Testis (tissue), 3 donors: ENCODE results near the gene C12orf75. TPM values are rescaled to one million over a fixed set of nuclear protein-coding genes. Genes with fewer than 3 reads are reported as not detected.

ENCODE experiments used
- DNase-seq: peaks from one replicate; pipeline ENCODE4 v3.0.0-alpha.2; 2019
- H3K27ac ChIP-seq, 2 donors: fragments of 200-600 bp; sonication (generic); one replicate each; pipeline ENCODE4 v1.5.1; 2019
- H3K27me3 ChIP-seq: fragments of 200-600 bp; sonication (generic); one replicate; pipeline ENCODE4 v1.5.1; 2019
- H3K36me3 ChIP-seq: fragments of 200-600 bp; sonication (generic); one replicate; pipeline ENCODE4 v1.5.1; 2017; ENCODE audit warnings: low read depth; ENCODE audit errors: missing control alignments
- H3K4me1 ChIP-seq: fragments of 200-600 bp; sonication (generic); one replicate; pipeline ENCODE4 v1.5.1; 2019
- H3K4me3 ChIP-seq, 2 donors: fragments of 200-600 bp; sonication (generic); one replicate each; pipeline ENCODE4 v1.5.1; 2017 to 2019
- H3K9me3 ChIP-seq: fragments of 200-600 bp; sonication (generic); one replicate; pipeline ENCODE4 v1.5.1; 2017
- CTCF ChIP-seq, 3 experiments: fragments of 450-650 bp in 2 of 3; fragments of 200-600 bp in 1 of 3; sonication (generic) in 1 of 3; IDR thresholded peaks; one replicate each; pipeline ENCODE4 v1.5.1; 2016 to 2019; ENCODE audit warnings: antibody characterized with exemption in 3 of 3, mild to moderate bottlenecking in 2 of 3, moderate library complexity in 1 of 3
- POLR2A ChIP-seq: fragments of 450-650 bp; IDR thresholded peaks from one replicate; pipeline ENCODE4 v1.6.1; 2017; ENCODE audit warnings: antibody characterized with exemption, mild to moderate bottlenecking, moderate library complexity
- WGBS, 2 donors: methylation state at CpG; one replicate each; pipeline ENCODE4 v1.1.5; 2018; 5-methylcytosine and 5-hydroxymethylcytosine counted together
- intact Hi-C: fragments of 100-400 bp; cut with DNase I; formaldehyde crosslinking; loops from one replicate; pipeline ENCODE4 v1.15.1; 2023; ENCODE audit warnings: low total_unique reads
- polyA plus RNA-seq: library from polyadenylated mRNA; stranded (reverse); fragments of 350-450 nt; fragmentation: Illumina TruSeq; extraction: RNeasy Lipid Tissue Mini Kit (QIAGEN cat#74804); gene quantifications from one replicate; pipeline ENCODE4 v1.2.3, GENCODE V29; 2014; ENCODE audit warnings: low read depth, low replicate concordance; ENCODE audit not compliant: insufficient read depth
- total RNA-seq, 2 donors: library from RNA; depleted of rRNA; stranded (reverse); fragments of >200 nt; gene quantifications; one replicate each; pipeline ENCODE4 v1.2.3, GENCODE V29; 2016

The C12orf75 gene
- total and polyA plus RNA-seq, 3 donors from 2014 or later: 112 to 144 (median 121) TPM

GRCh38 chr12:105386431-105386830, 55.9 kb downstream of the C12orf75 start:
- no peaks in the 10 kb centered on the region for H3K4me1 ChIP-seq
- no peak overlapping the region for H3K27ac ChIP-seq
- intact Hi-C loops: no loop called here
- no peaks in the 10 kb centered on the region for H3K9me3 ChIP-seq
- TF ChIP-seq POLR2A (no peak), CTCF (IDR thresholded peaks at IDR 0.05) (no peak)
- H3K27me3 ChIP-seq: no peaks in the 10 kb centered on the region
- DNase-seq: no peak
- H3K36me3 ChIP-seq: no peaks in the 10 kb centered on the region
- no peak overlapping the region for H3K4me3 ChIP-seq
- 96 to 97% methylated on average over 3 of the region's 3 CpGs for WGBS, 2 donors

GRCh38 chr12:105391231-105391630, 60.7 kb downstream of the C12orf75 start:
- WGBS, 2 donors: 88 to 97% methylated on average over 1 of the region's 1 CpG

GRCh38 chr12:105393587-105393986, 63.1 kb downstream of the C12orf75 start:
- no peak for DNase-seq
- 33 to 50% methylated on average over 4 of the region's 4 CpGs for WGBS, 2 donors
- no peaks in the 10 kb centered on the region for H3K36me3 ChIP-seq

More at GRCh38 chr12:105391231-105391630, 60.7 kb downstream of the C12orf75 start:
- Histone ChIP-seq H3K27ac (no peak overlapping the region), H3K4me1 (no peaks in the 10 kb centered on the region), H3K36me3 (no peaks in the 10 kb centered on the region), H3K9me3 (no peaks in the 10 kb centered on the region), H3K4me3 (no peak overlapping the region), H3K27me3 (no peaks in the 10 kb centered on the region)
- no peak for TF ChIP-seq POLR2A
- TF ChIP-seq CTCF (IDR thresholded peaks at IDR 0.05): no peak
- no peak for DNase-seq
- intact Hi-C loops: no loop called here

GRCh38 chr12:105396024-105396423, 65.5 kb downstream of the C12orf75 start:
- no peaks in the 10 kb centered on the region for H3K27me3 ChIP-seq
- H3K36me3 ChIP-seq: no peaks in the 10 kb centered on the region
- WGBS, 2 donors: 93 to 95% methylated on average over 1 of the region's 1 CpG
- no peak overlapping the region for H3K4me3 ChIP-seq
- intact Hi-C loops: no loop called here
- TF ChIP-seq CTCF (IDR thresholded peaks at IDR 0.05) (no peak), POLR2A (no peak)
- no peak overlapping the region for H3K27ac ChIP-seq
- no peaks in the 10 kb centered on the region for H3K9me3 ChIP-seq
- no peaks in the 10 kb centered on the region for H3K4me1 ChIP-seq
- no peak for DNase-seq

More at GRCh38 chr12:105393587-105393986, 63.1 kb downstream of the C12orf75 start:
- Histone ChIP-seq H3K27ac (no peak overlapping the region), H3K4me1 (no peaks in the 10 kb centered on the region), H3K4me3 (no peak overlapping the region), H3K9me3 (no peaks in the 10 kb centered on the region), H3K27me3 (no peaks in the 10 kb centered on the region)
- TF ChIP-seq POLR2A: no peak
- TF ChIP-seq CTCF (IDR thresholded peaks at IDR 0.05): no peak
- intact Hi-C loops: no loop called here

GRCh38 chr12:105396983-105397382, 66.5 kb downstream of the C12orf75 start:
- WGBS, 2 donors: 85 to 90% methylated on average over 2 of the region's 2 CpGs
- Histone ChIP-seq H3K4me3 (no peak overlapping the region), H3K4me1 (no peaks in the 10 kb centered on the region), H3K9me3 (no peaks in the 10 kb centered on the region), H3K27ac (no peak overlapping the region), H3K27me3 (no peaks in the 10 kb centered on the region), H3K36me3 (no peaks in the 10 kb centered on the region)
- intact Hi-C loops: no loop called here
- DNase-seq: no peak
- TF ChIP-seq CTCF (IDR thresholded peaks at IDR 0.05): no peak
- TF ChIP-seq POLR2A: no peak
